ENCODE measurements around the gene AMN1.

- TF ChIP-seq CTCF (IDR thresholded peaks at IDR 0.05 in 2 of 3, conservative IDR thresholded peaks at IDR 0.05 in 1 of 3; ENCODE audit: borderline replicate concordance in 1 of 3, insufficient read depth in 1 of 3, low read depth in 2 of 3, low read length in 2 of 3) (no peak), POLR2A (IDR thresholded peaks at IDR 0.05; ENCODE audit: borderline replicate concordance, extremely low read depth, insufficient read depth, insufficient read length) (no peak), CEBPB (IDR thresholded peaks at IDR 0.05; ENCODE audit: low read depth) (no peak), POLR2AphosphoS5 (IDR thresholded peaks at IDR 0.05; ENCODE audit: low read depth, low read length) (no peak), ATF3 (IDR thresholded peaks at IDR 0.05) (no peak), EZH2 (IDR thresholded peaks at IDR 0.05) (no peak), JUND (IDR thresholded peaks at IDR 0.05) (no peak), SP1 (IDR thresholded peaks at IDR 0.05; ENCODE audit: low read depth) (no peak), SIN3A (IDR thresholded peaks at IDR 0.05; ENCODE audit: low read depth) (no peak)
These were observed 7.7 kb upstream of the AMN1 start for GRCh38 chr12:31736472-31736871.
